ENCODE results near the gene STAT4.

STAT4 gene

DNA sequence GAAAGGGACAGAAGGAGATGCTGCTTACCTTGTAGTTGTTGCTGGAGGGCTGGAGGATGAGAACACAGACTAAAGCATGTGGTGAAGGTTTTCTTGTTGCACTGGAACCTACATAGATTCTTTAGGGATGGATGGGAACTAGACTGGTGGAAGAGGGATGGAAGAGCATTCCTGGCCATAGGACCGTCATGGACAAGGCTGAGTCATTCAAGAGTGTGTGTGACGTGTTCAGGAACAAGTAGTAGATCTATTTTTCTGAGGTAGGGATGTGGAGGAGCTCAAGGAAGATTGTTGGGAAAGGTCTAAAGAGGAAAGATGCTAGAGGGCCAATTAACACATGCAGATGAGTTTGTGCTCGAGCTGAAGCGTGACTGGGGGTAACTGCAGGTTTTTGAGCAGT, 6.6 kb downstream of the STAT4 start:
- DNase-seq (ENCODE audit: low spot score): no peak

GRCh38 chr2:191143791-191144190, 7.0 kb downstream of the STAT4 start:
- DNase-seq (ENCODE audit: low spot score): no peak

DNA sequence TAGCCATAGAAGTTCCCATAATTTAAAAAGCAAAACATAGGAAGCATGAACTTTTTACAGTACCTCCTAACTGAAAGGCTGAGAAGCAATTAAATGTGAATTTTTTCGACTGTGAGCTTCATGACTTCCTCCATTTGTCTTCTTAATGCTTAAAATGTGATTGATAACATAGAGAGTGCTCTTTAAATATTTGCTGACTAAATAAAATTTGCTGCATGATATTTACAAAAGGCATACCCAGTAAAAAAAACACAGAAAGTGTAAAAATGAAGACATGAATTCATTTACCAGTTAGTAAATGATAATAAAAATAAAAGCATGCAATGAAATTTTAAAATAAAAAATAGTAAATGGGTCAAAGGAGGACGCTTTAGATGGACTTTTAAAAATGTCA, 21.9 kb downstream of the STAT4 start:
- no peak for DNase-seq (ENCODE audit: low spot score)

- no peak for DNase-seq (ENCODE audit: low spot score)
Measured at GRCh38 chr2:191128172-191128910, 22.5 kb downstream of the STAT4 start.

GRCh38 chr2:191127235-191127634, 23.6 kb downstream of the STAT4 start:
- no peak for DNase-seq (ENCODE audit: low spot score)

GRCh38 chr2:191126386-191127085, 24.3 kb downstream of the STAT4 start:
- no peak for DNase-seq (ENCODE audit: low spot score)

- no peak for DNase-seq (ENCODE audit: low spot score)
Measured at GRCh38 chr2:191125646-191126045, 25.1 kb downstream of the STAT4 start.

DNA sequence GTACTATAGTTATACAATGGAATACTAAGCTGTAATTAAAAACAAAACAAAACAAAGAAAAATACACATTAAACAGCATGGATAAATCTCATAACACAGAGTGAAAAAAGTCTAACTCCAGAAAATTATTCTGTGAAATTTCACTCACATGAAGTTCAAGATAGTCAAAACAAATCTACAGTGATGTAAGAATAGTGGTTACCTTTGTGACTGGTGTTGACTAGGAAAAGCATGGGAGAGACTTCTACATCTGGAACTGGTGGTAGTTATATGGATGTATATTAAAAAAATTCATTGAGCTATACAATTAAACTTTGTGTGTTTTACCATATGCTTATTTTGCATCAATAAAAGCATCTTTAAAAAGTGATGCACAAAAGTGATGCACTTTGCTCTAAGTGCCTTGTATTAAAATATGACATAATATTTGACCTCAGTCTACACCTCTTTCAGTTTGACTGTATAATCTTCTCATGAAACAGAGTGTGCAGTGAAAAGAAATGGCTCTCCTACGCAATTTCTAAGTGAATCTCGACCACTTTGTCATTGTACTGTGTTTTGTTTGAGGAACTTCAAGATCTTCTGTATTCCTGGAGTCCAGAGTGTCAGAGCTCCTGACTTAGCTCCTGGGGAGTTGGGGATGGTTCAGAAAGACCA, 28.0 kb downstream of the STAT4 start:
- DNase-seq (ENCODE audit: low spot score): no peak

DNA sequence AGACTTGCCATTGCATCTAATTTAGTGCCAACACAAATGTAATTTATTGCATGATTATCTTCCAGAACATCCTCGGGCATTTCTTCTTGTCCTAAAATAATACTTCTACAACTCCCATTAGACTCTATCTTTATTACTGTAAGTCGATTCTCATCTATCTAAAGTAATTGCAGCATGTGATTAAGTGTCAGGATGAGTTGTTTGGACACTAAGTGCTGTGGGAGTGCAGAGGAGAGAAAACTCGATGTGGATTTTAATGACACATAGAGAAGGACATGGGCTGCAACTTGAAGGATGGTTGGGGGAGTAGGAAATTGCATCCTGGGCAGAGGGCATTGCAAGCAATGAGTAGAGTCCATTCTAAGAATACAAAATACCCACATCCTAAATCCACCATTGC, 33.5 kb downstream of the STAT4 start:
- DNase-seq (ENCODE audit: low spot score): no peak

DNA sequence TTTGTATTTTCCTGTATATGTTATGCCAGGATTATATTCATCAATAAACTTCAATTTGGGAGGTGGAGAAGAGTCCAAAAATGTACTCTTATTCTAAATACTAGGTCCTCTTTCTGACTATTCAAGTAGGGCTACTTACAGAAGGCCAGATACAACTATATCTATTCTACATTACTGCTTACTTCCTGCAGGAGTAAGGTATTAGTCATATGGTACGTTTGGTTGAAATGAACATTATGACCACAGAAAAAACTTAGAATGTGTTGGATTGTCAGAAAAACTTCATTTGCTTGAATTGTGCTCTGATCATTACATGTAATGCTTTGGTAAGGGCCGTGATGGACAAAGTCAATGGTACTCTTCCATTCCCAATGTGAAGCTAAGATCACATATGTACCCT, 35.0 kb downstream of the STAT4 start:
- DNase-seq (ENCODE audit: low spot score): peak; percentile 15

GRCh38 chr2:191115391-191115790, 35.4 kb downstream of the STAT4 start:
- no peak for DNase-seq (ENCODE audit: low spot score)

DNA sequence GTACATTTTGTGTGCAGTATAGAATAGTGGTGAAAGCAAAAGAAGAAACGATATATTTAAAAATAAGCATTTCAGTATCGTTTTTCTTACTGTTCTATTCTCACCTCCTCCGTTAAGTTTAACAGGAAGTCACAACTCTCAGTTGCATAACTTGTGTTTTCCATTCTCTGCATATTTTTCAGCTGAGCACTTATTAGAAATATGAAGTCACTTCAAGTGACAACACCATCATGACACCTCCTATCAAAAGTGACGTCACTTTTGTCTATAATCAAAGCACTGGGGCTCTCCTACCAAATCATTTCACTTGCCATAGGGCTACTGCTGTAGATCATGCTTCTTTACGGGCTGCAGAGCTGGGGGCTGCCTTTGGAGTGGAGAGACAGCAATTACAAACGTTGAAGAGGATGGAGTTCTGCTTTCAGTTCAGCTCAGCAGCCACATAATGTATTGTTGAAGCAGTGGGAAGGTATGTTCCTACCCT, 36.3 kb downstream of the STAT4 start:
- DNase-seq (ENCODE audit: low spot score): peak; percentile 11

DNA sequence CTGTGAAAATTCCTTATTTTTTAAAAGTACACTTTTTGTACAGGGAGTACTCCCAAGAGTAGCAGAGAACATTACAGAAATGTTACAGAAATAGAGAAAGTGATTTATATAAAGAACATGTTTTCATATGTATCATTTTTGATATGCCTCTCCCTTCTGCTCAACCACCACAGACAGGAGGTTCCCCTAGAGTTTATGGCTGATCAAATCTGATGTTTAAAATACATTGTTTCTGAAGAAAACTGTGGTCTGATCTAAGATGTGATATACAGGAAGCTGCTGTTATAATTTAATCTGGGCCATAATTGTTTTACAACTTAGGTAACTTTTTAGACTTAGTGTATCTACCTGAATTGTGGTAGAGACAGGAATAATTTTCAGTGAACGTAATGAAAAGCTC, 37.0 kb downstream of the STAT4 start:
- no peak for DNase-seq (ENCODE audit: low spot score)

GRCh38 chr2:191112448-191112901, 38.3 kb downstream of the STAT4 start:
- DNase-seq (ENCODE audit: low spot score): no peak

DNA sequence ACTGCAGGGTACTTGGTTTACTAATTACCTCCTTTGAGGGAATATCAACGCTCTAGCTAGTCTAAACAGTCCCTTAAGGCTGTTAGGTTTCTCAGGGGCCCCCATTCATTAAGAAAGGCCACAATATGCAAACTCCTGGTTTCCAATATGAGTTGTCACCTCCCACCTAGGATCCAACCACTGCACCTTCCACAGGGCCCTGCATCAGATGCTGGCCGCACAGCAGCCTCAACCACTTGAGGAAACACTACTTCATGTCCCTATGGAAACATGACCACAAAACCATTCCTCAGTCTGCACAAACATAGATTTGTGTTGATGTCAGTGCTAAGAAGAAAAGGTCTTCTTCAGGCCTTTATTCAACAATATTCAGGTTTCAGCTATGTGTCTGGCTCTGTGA, 40.9 kb downstream of the STAT4 start:
- no peak for DNase-seq (ENCODE audit: low spot score)

DNA sequence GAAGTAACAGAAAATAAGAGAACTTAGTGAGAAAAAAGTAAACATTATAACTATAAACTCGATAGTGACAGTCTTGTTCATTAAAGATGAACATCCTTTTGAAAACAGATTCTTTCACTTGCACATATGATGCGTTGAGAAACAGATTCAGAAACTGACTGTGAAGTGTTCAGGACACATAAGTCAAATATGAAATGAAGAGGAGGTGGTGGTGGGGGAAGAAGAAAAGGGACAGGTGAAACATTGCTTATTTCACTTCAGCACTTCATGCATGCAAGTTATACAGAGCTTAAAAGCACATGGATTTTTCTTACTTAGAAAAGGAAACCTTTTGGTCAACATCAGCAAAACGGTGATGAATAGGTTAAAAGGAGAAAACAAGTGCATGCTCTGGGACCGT, 42.5 kb downstream of the STAT4 start:
- no peak for DNase-seq (ENCODE audit: low spot score)

GRCh38 chr2:191105082-191105481, 45.7 kb downstream of the STAT4 start:
- DNase-seq (ENCODE audit: low spot score): no peak

DNA sequence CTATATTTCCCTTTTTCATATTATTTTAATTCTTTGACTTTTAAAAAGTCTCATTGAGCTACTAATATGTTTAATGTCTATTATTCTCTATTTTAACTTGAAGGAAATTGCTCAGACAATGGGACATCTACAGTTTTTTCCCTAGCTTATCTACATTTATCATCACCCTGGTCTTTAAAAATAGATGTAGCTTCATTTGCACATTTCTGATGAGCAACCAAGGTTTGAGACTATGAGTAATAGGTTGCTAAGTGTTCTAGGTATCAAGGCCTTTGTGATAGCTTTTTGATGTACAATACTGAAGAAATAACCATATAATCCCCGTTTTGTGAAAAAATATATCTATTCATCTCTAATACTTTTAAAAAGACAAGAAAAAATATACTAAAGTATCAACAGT, 47.0 kb downstream of the STAT4 start:
- no peak for DNase-seq (ENCODE audit: low spot score)

GRCh38 chr2:191100216-191100615, 50.6 kb downstream of the STAT4 start:
- no peak for DNase-seq (ENCODE audit: low spot score)

GRCh38 chr2:191087311-191087710, 63.5 kb downstream of the STAT4 start:
- no peak for DNase-seq (ENCODE audit: low spot score)

DNA sequence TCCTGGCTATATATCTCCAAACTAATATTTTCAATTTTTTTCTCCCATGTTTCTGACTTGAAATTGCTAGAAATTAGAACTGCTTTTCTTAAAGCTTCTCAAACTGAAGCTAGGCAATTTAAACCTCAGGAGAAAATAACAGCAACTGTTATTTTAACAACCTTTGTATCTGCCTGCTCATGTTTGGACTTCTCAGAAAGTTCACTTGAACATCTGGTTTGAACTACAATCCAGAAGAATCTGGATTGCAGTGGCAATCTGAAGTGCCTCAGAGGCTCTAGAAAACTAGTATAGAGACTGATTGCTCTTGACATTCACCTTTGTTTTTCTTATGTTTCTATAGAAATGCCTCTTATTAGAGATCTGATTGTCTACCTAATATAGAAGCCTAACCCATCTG, 64.1 kb downstream of the STAT4 start:
- no peak for DNase-seq (ENCODE audit: low spot score)

- no peak for DNase-seq (ENCODE audit: low spot score)
Measured at GRCh38 chr2:191083540-191083939, 67.3 kb downstream of the STAT4 start.

- DNase-seq (ENCODE audit: low spot score): no peak
Measured at GRCh38 chr2:191082321-191082720, 68.5 kb downstream of the STAT4 start.

Data from AG08395 (cell line).